Activated naive CD4-positive, alpha-beta T cell treated with anti-CD3 and anti-CD28 coated beads, Interleukin-2, amount 50 U/mL, for 24 hours (primary cell): ENCODE data around the gene TRIM54.
"Not testable (repeated sequence)": the region's sequence is repeated elsewhere in the genome, so short reads cannot be mapped to it uniquely, and the experiment has no call there.

Source experiments
- H3K27ac Mint-ChIP-seq: one replicate; pipeline ENCODE4 v1.8.0; 2021; ENCODE audit warnings: mild to moderate bottlenecking, mixed read lengths
- H3K27me3 Mint-ChIP-seq: one replicate; pipeline ENCODE4 v1.8.0; 2021; ENCODE audit warnings: mixed read lengths
- H3K36me3 Mint-ChIP-seq: one replicate; pipeline ENCODE4 v1.8.0; 2021; ENCODE audit warnings: mixed read lengths
- H3K4me1 Mint-ChIP-seq: one replicate; pipeline ENCODE4 v1.8.0; 2021; ENCODE audit warnings: mixed read lengths
- H3K4me3 Mint-ChIP-seq: one replicate; pipeline ENCODE4 v1.8.0; 2021; ENCODE audit warnings: mild to moderate bottlenecking, mixed read lengths
- H3K9me3 Mint-ChIP-seq: one replicate; pipeline ENCODE4 v1.8.0; 2021; ENCODE audit warnings: mixed read lengths

Gene TRIM54

DNA sequence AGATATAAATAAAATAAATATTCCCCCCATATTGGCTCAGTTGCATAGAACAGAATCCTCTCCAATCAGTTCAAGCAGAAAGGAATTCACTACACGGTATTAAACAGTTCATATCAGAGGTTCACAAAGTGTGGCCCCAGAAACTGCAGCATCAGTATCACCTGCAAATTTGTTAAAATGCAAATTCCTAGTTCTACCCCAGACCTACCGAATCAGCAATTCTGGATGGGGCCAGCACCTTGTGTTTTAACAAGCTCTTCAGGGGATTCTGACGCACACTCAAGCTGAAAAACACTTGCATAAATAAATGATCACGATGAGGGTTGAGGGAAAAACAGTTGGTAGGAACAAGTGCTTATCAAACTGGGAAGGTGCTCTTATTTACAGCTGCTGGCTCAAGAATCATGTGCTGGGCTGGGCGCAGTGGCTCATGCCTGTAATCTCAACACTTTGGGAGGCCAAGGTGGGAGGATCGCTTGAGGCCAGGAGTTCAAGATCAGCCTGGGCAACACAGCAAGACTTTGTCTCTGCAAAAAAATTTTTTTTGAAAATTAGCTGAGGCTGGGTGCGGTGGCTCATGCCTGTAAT is 68.0 kb downstream of the TRIM54 start:
- Mint-ChIP-seq H3K4me1 (peaks cover 63% of the 10 kb centered on the region), H3K27ac (no peak overlapping the region)

DNA sequence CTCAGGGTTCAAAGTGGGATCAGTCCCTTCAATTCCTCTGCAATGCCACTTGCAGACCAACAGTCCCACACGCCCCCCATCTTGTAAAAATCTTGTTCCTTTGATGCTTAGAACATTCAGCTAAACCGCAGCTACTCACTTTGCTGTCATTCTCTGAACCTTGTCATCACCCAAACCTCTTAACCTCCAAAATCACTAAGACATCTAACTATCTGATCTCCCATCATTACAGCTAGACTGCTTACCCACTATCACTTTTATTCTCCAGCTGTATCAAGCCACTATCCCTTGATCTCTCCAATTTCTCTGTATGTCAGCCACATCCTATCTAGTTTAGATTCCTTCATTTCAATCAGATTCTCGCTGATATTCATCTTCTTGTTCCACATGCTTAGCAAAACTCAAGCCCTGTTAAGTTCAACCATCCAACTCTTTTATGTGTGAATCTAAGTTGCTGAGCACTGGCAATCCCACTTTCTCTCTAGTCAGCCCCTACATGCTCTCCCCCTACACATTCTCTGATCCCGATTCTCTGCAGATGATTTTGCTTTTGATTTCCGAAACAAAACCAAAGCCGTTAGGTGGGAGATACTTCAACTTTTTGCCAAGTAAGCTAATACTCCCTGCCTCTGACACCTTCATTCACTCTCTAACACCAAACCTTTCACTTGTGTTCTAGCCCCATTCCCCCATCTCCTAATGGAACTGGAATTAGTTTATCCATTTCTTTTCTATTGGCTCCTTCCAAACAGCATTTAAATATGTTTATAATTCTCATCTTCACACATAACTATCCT is 69.8 kb downstream of the TRIM54 start:
- peaks cover 5% of the 10 kb centered on the region for H3K36me3 Mint-ChIP-seq
- no peaks in the 10 kb centered on the region for H3K9me3 Mint-ChIP-seq
- no peaks in the 10 kb centered on the region for H3K27me3 Mint-ChIP-seq
- H3K27ac Mint-ChIP-seq = peak overlapping the region; percentile 31
- H3K4me3 Mint-ChIP-seq = peak overlapping the region; percentile 12
- peaks cover 68% of the 10 kb centered on the region for H3K4me1 Mint-ChIP-seq

More for the DNA sequence above, 68.0 kb downstream of the TRIM54 start:
- H3K27me3 Mint-ChIP-seq = no peaks in the 10 kb centered on the region
- H3K36me3 Mint-ChIP-seq = peaks cover 2% of the 10 kb centered on the region
- no peak overlapping the region for H3K4me3 Mint-ChIP-seq
- no peaks in the 10 kb centered on the region for H3K9me3 Mint-ChIP-seq

DNA sequence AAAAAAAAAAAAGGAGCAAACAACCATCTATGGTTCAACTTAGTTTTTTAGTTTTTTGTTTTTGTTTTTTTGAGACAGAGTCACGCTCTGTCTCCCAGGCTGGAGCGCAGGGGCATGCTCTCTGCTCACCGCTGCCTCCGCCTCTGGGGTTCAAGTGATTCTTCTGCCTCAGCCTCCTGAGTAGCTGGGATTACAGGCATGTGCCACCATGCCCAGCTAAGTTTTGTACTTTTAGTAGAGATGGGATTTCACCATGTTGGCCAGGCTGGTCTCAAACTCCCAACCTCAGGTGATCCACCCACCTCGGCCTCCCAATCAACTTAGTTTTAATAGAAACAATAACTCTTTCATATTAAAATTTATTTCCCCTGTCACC is 71.1 kb downstream of the TRIM54 start:
- H3K9me3 Mint-ChIP-seq, H3K27me3 Mint-ChIP-seq, H3K4me3 Mint-ChIP-seq, H3K36me3 Mint-ChIP-seq, H3K27ac Mint-ChIP-seq: not testable (repeated sequence)
- H3K4me1 Mint-ChIP-seq = peaks cover 67% of the 10 kb centered on the region

DNA sequence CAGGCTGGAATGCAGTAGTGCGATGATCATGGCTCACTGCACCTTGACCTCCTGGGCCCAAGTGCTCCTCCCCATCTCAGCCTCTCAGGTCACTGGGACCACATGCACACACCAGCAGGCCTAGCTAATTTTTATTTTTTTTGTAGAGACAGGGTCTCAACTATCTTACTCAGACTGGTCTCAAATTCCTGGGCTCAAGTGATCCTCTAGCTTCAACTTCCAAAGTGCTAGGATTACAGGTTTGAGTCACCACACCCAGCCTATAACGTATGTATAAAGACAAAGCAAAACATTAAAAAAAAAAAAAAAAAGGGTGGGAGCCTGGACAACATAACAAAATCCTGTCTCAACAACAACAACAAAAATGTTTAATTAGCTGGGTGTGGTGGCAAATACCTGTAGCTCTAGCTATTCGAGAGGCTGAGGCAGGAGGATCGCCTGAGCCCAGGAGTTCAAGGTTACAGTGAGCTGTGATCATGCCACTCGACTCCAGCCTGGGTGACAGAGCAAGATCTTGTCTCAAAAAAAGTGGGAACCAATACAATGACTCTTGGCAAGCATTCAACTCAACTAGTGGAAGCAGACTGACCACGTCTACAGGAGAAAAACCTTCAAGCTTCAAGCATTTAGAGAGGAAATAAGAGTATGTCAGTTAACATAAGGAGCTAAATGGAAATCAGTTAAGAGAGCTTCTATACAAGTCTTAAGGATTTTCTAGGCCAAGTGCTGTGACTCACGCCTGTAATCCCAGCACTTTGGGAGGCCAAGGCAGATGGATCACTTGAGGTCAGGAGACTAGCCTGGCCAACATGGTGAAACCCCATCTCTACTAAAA is 71.8 kb downstream of the TRIM54 start:
- H3K4me1 Mint-ChIP-seq = peaks cover 71% of the 10 kb centered on the region
- peak overlapping the region; percentile 38 for H3K4me3 Mint-ChIP-seq
- H3K27me3 Mint-ChIP-seq = no peaks in the 10 kb centered on the region
- H3K9me3 Mint-ChIP-seq = no peaks in the 10 kb centered on the region
- peaks cover 7% of the 10 kb centered on the region for H3K36me3 Mint-ChIP-seq
- H3K27ac Mint-ChIP-seq = peak overlapping the region; percentile 62

DNA sequence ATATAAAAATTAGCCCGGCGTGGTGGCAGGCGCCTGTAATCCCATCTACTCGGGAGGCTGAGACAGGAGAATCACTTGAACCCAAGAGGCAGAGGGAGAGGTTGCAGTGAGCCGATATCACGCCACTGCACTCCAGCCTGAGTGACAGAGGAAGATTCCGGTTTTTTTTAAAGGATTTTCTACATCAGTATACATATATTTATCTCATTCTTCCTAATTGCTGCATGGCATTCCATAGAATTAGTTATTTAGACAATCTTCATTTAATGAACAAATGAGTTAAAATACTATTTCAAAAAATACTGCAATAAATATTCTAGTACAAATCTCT is 72.3 kb downstream of the TRIM54 start:
- H3K4me1 Mint-ChIP-seq = peaks cover 67% of the 10 kb centered on the region
- peaks cover 5% of the 10 kb centered on the region for H3K36me3 Mint-ChIP-seq
- H3K4me3 Mint-ChIP-seq = peak overlapping the region; percentile 38
- no peak overlapping the region for H3K27ac Mint-ChIP-seq
- no peaks in the 10 kb centered on the region for H3K9me3 Mint-ChIP-seq
- H3K27me3 Mint-ChIP-seq = no peaks in the 10 kb centered on the region

DNA sequence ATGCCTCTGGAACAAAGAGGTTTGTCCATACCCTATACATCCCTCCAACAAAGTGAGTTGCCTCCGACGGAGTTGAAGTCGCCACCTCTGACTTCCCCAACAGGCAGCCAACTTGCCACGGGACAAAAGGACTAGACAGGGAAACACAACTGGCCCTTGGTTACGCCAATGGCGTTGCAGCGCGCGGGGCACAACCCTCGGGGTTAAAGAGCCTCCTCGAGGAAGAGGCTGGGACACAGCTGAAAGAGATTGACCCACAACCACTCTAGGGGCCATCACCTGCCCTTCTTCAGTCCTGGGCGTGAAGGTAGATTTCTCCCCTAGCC is 73.8 kb downstream of the TRIM54 start:
- Mint-ChIP-seq H3K4me3 (peak overlapping the region; percentile 98), H3K4me1 (peaks cover 60% of the 10 kb centered on the region), H3K36me3 (peaks cover 5% of the 10 kb centered on the region), H3K27me3 (no peaks in the 10 kb centered on the region), H3K27ac (peak overlapping the region; percentile 99), H3K9me3 (no peaks in the 10 kb centered on the region)

DNA sequence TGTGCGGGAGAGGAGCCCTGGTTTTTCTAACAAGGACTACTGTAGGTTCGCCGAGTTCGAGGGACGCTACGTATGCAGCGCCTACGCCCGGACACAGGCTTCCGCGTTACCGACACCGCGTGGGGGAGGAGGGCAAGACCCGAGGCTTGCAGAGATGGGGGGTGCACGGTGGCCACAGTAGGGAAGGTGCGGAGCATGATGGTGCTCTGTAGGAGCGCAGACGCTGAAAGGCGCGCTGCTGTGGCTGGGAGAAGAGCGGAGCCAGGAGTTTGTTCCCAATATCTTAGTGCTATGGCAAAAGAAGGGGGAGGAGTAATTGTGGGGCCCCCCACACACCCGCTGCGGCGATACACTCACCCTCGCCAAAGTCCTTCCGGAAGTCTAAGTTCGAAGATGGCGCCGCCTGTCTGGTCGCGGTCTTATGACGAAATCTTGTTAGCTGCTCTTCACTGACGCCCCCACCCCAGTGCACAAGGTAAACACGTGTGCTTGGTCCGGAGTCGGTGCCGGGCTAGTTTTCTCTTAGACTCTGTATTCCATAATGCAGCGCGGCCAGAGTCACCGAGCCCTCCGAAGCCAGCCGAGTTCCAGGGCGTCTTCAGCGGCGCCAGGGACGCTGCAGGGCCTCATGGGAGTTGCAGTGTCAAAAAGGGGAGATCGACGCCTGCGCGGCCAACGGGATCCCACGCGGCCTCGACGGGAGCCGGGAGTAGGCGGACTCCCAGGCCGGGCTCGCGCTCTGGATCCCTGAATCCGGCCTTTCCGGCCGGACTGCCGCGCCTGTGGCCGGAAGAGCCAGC is 74.4 kb downstream of the TRIM54 start, which contains the start of gene GTF3C2:
Gene GTF3C2 (minus strand): TSS at position 383 of the 800 bp plus-strand sequence. CDS start 13,210 bp downstream, outside the sequence.
- Mint-ChIP-seq H3K36me3 (peaks cover 5% of the 10 kb centered on the region), H3K27ac (peak within 1 kb of the TSS; percentile 99), H3K4me3 (peak within 1 kb of the TSS; percentile 98), H3K4me1 (peaks cover 56% of the 10 kb centered on the region), H3K27me3 (no peaks in the 10 kb centered on the region), H3K9me3 (no peaks in the 10 kb centered on the region)
